GM13977 (cell line): ENCODE results near the gene ARRDC1.

ENCODE experiments used
- DNase-seq: peaks from one replicate; pipeline ENCODE4 v3.0.0; 2012; ENCODE audit warnings: low spot score
- in situ Hi-C: fragments of 300-500 bp; cut with MboI; formaldehyde crosslinking; loops from one replicate; pipeline ENCODE4 v1.12.0; 2022; ENCODE audit warnings: low sequenced_read_pairs, low pct_unique_long_range_greater_than_20kb, mixed read lengths, inconsistent platforms; ENCODE audit not compliant: unreplicated experiment
- TF ChIP-seq, protein P1 (sequence below): IDR thresholded peaks from 2 replicates; pipeline ENCODE4 v1.5.1; 2012; ENCODE audit warnings: mild to moderate bottlenecking, control low read depth; ENCODE audit not compliant: insufficient read depth; ENCODE audit errors: extremely low read depth, missing control alignments

Gene ARRDC1

GRCh38 chr9:137639303-137640051, 34.0 kb downstream of the ARRDC1 start:
- in situ Hi-C loops: no loop called here
- TF ChIP-seq, protein P1, sequence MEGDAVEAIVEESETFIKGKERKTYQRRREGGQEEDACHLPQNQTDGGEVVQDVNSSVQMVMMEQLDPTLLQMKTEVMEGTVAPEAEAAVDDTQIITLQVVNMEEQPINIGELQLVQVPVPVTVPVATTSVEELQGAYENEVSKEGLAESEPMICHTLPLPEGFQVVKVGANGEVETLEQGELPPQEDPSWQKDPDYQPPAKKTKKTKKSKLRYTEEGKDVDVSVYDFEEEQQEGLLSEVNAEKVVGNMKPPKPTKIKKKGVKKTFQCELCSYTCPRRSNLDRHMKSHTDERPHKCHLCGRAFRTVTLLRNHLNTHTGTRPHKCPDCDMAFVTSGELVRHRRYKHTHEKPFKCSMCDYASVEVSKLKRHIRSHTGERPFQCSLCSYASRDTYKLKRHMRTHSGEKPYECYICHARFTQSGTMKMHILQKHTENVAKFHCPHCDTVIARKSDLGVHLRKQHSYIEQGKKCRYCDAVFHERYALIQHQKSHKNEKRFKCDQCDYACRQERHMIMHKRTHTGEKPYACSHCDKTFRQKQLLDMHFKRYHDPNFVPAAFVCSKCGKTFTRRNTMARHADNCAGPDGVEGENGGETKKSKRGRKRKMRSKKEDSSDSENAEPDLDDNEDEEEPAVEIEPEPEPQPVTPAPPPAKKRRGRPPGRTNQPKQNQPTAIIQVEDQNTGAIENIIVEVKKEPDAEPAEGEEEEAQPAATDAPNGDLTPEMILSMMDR: no peak
- peak; percentile 78 for DNase-seq

GRCh38 chr9:137640862-137641261, 35.4 kb downstream of the ARRDC1 start:
- TF ChIP-seq, protein P1: no peak
- in situ Hi-C loops: no loop called here
- DNase-seq: no peak

GRCh38 chr9:137642118-137642601, 36.7 kb downstream of the ARRDC1 start:
- DNase-seq: no peak
- in situ Hi-C loops: no loop called here
- TF ChIP-seq, protein P1: no peak

DNA sequence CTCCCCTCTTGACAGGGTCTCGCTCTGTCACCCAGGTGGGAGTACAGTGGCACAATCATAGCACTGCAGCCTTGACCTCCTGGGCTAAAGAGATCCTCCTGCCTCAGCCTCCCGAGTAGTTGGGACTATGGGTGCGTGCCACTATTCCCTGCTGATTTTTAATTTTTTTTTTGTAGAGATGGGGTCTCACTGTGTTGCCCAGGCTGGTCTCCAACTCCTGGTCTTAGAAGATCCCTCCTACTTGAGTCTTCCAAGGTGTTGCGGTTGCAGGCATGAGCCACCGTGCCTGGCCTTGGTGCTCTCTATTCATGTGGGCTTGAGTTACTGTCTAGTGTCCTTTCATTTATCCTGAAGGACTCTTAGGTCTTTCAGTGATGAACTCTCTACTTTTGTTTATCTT, 37.4 kb downstream of the ARRDC1 start:
- TF ChIP-seq, protein P1: no peak
- in situ Hi-C loops: no loop called here
- no peak for DNase-seq

DNA sequence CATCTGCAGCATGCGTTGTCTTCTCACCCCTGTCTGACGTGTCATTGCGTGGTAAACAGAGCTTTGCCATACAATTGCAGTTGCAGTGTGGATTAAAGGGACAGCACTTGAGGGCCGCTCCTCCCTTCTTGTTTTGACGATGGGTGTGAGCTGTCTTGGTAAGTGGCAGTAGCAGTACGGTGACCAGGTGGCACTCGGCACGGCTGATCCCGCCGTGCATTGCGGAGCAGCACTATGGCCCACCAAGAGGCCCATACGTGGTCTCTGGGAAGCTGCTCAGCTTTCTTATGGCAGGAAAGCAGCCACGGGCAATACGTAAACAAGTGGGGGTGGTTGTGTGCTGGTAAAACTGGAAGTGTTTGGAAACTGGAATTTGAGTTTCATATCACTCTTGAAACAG, 38.4 kb downstream of the ARRDC1 start:
- TF ChIP-seq, protein P1: no peak
- in situ Hi-C loops: no loop called here
- DNase-seq: no peak

- in situ Hi-C loops: no loop called here
- no peak for DNase-seq
- TF ChIP-seq, protein P1: no peak
Measured at GRCh38 chr9:137645211-137645610, 39.7 kb downstream of the ARRDC1 start.
